GM19025 (cell line): ENCODE measurements around the gene ATP1A3.
A peak's percentile ranks its signal among the peaks of the same experiment; 100 is the strongest.
"Not testable (repeated sequence)": the region's sequence is repeated elsewhere in the genome, so short reads cannot be mapped to it uniquely, and the experiment has no call there.

Experiments used
- ATAC-seq: cut with Tn5 transposase; IDR thresholded peaks from one replicate; pipeline ENCODE4 v1.9.1; 2021; ENCODE audit warnings: mild to moderate bottlenecking, low read depth, moderate library complexity; ENCODE audit not compliant: unreplicated experiment

The ATP1A3 gene

GRCh38 chr19:41993612-41994483 is at the start of gene ATP1A3:
Gene ATP1A3 (minus strand): TSS chr19:41994230. CDS start chr19:41994076, 154 bp downstream.
- ATAC-seq = peak; percentile 59

- ATAC-seq = no peak
These were observed 48.6 kb upstream of the ATP1A3 start for GRCh38 chr19:42042455-42043170.

DNA sequence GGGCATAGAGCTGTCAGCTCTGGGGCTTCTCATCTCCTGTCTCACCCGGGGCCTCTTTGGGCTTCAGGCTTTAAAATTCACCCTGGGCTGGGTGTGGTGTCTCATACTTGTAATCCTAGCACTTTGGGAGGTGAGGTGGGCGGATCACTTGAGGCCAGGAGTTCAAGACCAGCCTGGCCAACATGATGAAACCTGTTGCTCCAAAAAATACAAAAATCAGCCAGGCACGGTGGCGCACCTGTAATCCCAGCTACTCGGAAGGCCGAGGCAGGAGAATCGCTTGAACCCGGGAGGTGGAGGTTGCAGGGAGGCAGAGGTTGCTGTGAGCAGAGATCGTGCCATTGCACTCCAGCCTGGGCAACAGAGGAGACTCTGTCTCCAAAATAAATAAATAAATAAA is 46.5 kb upstream of the ATP1A3 start:
- ATAC-seq = not testable (repeated sequence)

DNA sequence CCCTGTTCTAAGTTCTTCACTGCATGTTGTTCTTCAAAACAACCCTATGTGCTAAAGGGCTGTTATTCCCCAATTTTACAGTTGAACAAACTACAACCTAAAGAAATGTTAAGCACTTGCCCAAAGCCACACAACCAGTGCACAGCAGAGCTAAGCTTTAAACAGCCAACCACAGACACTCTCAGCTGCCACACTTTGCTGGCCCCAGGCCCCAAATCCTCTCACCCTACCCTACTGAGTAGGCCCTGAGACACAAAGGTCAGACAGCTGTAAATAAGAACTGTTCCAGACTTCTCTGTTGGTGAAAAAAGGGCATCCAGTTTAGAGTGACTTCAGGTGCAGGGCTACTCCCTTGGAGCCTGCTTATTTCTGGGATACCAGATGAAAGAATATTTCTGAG is 46.0 kb upstream of the ATP1A3 start:
- ATAC-seq = no peak

DNA sequence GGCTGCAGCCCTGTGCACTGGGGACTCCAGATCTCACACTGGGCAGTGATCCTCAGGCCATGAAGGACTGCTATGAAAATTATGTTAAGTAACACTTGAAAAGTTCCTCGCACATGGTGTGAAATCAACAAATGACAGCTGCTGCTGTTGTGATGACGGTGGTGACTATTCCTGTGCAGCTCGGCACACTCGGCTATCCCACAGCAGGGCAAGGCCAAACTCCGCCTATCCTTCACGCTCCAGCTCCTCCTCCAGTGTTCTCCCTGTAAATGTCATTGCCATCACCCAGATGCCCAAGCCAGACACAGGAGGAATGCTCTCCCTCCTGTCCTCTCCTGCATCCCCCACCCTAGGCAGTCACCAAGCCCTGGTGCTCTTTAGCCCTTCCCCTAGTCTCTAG is 44.6 kb upstream of the ATP1A3 start:
- no peak for ATAC-seq

DNA sequence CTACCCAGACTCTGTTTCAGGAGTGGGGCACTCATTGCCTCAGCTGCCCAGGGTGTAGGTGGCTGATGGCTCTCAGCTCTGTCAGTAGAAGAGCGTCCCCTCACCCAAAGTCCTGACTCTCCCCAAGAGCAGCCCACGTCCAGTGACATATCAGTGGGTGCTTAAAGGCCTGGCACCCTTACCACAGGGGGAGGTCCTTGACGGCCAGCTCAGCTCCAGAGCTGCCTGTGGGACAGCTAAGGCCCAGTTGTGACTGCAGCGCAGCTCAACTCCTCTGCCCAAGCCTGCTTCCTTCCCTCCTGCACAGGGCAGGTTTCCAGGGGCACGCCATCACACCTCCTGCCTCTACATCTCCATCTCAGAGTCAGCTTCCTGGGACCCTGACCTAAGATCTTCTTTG is 43.6 kb upstream of the ATP1A3 start:
- ATAC-seq = no peak

- not testable (repeated sequence) for ATAC-seq
These were observed 40.8 kb upstream of the ATP1A3 start for GRCh38 chr19:42034640-42035391.

DNA sequence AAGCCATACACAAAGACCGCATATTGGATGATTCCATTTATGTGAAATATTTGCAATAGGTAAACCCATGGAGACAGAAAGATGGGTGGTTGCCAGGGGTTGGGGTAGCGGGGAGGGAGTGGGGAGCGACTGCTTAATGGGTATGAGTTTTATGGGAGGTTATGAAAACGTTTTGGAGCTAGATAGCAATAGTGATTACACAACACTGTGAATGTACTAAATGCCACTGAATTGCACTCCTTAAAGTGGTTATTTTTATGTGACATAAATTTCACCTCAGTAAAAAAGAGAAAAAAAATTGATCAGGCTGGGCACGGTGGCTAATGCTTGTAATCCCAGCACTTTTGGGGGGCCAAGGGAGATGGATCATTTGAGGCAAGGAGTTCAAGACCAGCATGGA is 39.4 kb upstream of the ATP1A3 start:
- ATAC-seq = no peak

GRCh38 chr19:42032431-42032830 is 38.4 kb upstream of the ATP1A3 start:
- ATAC-seq = no peak

DNA sequence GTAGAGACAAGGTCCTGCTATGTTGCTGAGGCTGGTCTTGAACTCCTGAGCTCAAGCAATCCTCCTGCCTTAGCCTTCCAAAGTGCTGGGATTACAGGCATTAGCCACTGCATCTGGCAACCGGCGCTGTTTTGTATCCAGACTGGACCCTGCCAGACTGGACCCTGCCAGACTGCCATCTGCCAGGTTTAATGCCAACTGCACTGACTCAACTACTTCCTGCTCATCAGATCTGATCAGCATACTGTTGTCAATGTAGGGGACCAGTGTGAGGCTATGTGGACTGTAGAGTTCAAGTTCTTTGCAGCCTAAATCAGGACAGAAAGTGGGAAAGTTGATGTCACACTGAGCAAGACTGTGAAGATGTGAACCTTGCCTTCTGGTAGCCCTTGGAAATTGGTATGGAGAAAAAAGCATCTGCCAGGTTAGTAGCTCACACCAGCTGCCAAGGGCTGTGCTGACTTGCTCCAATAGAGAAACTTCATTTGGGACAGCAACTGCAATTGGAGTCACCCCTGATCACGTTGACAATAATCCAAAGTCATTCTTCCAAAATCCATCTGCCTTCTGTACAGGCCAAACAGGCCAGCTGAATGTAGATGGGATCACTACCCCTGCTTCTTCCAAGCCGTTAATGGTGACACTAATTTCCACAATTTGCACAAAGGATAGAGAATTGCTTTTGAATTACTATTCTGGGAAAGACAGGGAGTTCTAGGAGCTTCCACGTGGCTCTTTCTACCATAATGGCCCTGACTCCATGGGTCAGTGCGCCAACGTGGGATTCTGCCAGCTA is 36.8 kb upstream of the ATP1A3 start:
- no peak for ATAC-seq

GRCh38 chr19:42028304-42029216 is 34.5 kb upstream of the ATP1A3 start:
- ATAC-seq = no peak

GRCh38 chr19:42024622-42025111 is 30.6 kb upstream of the ATP1A3 start:
- ATAC-seq = no peak

- ATAC-seq = no peak
These were observed 29.9 kb upstream of the ATP1A3 start for GRCh38 chr19:42023943-42024260.

GRCh38 chr19:42023121-42023942 is 29.3 kb upstream of the ATP1A3 start:
- no peak for ATAC-seq

DNA sequence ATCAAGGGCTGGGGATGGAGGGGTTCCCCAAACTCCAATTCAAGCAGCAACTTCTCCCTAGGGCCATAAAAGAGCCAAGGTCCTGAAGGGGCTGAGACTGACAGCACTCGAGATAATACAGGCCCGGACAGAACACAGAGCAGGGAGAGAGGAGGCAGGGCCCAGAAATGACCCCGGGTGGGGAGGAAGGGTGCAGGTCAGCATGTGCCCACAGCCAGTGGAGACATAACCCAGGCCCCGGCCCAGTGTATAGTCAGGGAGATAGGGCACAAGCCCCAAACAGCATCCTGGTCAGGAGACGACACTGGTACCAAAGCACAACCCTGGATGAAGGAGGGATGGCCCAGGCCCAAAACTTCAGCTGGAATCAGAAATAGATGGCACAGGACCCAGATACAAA is 28.6 kb upstream of the ATP1A3 start:
- no peak for ATAC-seq

DNA sequence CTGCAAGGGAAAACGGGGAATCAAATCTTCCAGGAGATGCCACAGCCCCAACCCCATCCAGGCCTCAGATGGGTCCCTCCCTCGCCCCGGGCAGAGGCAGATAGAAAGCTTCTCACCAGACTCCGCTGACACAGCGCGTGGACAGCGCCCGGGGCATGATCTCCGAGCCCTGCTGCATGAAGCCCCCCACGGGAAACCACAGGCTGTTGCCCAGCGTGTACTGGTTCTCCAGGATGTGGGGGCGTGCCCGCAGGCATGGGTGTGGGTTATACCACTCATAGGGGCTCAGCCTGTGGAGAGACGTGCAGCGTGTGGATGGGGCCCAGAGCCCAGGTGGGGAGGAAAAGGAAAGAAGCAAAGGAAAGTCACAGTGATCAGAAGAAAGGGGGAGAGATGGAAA is 27.2 kb upstream of the ATP1A3 start:
- no peak for ATAC-seq

GRCh38 chr19:42018503-42019193 is 24.6 kb upstream of the ATP1A3 start:
- no peak for ATAC-seq

GRCh38 chr19:42017040-42017439 is 23.0 kb upstream of the ATP1A3 start:
- no peak for ATAC-seq
